Measurements from ENCODE around the gene GLYR1. TPM values are rescaled to one million over a fixed set of nuclear protein-coding genes. Genes with fewer than 3 reads are reported as not detected.

Gene GLYR1
- total RNA-seq, 1 experiment from 2014 or later = 30.6 TPM

DNA sequence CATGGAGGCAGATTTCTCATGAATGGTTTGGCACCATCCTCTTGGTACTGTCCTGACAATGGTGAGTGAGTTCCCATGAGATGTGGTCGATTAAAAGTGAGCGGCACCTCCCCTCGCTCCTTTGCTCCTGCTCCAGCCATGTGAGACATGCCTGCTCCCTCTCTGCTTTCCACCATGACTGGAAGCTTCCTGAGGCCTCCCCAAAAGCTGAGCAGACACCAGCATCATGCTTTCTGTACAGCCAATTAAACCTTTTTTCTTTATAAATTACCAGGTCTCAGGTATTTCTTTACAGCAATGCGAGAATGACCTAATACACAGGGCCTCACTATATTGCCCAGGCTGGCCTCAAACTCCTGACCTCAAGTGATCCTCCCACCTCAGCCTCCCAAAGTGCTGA, 92.2 kb downstream of the GLYR1 start:
- POLR2A ChIA-PET (ENCODE audit: unreplicated experiment) = no interaction called here
- CTCF ChIA-PET = no interaction called here
- H3K27ac ChIP-seq (ENCODE audit: low read length) = no peak overlapping the region
- peaks cover 13% of the 10 kb centered on the region for H3K36me3 ChIP-seq (ENCODE audit: low read depth, low read length)
- no peak overlapping the region for H3K4me3 ChIP-seq (ENCODE audit: low read length)
- ATAC-seq (no peak), DNase-seq (no peak)
- H3F3A ChIP-seq (ENCODE audit: low read length, unreplicated experiment) = no peaks in the 10 kb centered on the region
- no peak overlapping the region for H3K9ac ChIP-seq (ENCODE audit: low read length)
- H3K4me2 ChIP-seq (ENCODE audit: low read length) = no peak overlapping the region
- no peaks in the 10 kb centered on the region for H3K9me3 ChIP-seq (ENCODE audit: low read length)
- no peak overlapping the region for H2AFZ ChIP-seq (ENCODE audit: low read length)
- H3K27me3 ChIP-seq (ENCODE audit: low read length) = no peaks in the 10 kb centered on the region
- no peaks in the 10 kb centered on the region for H3K79me2 ChIP-seq (ENCODE audit: low read length)
- BruUV-seq (replicated peaks) = no TSS peak
- H3K9me2 ChIP-seq (replicated peaks; ENCODE audit: low read length) = no peaks in the 10 kb centered on the region
- TF ChIP-seq, protein P1, sequence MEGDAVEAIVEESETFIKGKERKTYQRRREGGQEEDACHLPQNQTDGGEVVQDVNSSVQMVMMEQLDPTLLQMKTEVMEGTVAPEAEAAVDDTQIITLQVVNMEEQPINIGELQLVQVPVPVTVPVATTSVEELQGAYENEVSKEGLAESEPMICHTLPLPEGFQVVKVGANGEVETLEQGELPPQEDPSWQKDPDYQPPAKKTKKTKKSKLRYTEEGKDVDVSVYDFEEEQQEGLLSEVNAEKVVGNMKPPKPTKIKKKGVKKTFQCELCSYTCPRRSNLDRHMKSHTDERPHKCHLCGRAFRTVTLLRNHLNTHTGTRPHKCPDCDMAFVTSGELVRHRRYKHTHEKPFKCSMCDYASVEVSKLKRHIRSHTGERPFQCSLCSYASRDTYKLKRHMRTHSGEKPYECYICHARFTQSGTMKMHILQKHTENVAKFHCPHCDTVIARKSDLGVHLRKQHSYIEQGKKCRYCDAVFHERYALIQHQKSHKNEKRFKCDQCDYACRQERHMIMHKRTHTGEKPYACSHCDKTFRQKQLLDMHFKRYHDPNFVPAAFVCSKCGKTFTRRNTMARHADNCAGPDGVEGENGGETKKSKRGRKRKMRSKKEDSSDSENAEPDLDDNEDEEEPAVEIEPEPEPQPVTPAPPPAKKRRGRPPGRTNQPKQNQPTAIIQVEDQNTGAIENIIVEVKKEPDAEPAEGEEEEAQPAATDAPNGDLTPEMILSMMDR (conservative IDR thresholded peaks at IDR 0.05; ENCODE audit: low read depth, low read length) = no peak
- no peak for TF ChIP-seq EZH2phosphoT487 (IDR thresholded peaks at IDR 0.05; ENCODE audit: borderline replicate concordance, low read length)
- no peak for TF ChIP-seq EZH2 (IDR thresholded peaks at IDR 0.05; ENCODE audit: low read length, unreplicated experiment)
- intact Hi-C loops (cut with micrococcal nuclease) = no loop called here
- H3K4me1 ChIP-seq (ENCODE audit: insufficient read depth, low read length) = no peaks in the 10 kb centered on the region
- H4K20me1 ChIP-seq (ENCODE audit: low read length) = no peaks in the 10 kb centered on the region

DNA sequence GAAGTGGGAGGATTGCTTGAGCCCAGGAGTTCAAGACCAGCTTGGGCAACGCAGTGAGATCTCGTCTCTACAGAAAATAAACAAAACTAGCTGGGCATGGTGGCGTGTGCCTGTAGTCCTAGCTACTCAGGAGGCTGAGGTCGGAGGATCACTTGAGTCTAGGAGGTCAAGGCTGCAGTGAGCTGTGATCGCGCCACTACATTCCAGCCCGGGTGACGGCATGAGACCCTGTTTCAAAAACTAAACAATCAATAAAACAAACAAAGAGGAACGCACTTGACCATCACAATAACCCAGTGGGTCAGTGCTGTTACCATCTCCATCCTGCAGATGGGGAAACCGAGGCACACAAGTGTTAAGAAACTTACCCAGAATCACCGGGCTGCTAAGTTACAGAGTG, 93.9 kb downstream of the GLYR1 start:
- Histone ChIP-seq H3K4me3 (ENCODE audit: low read length) (no peak overlapping the region), H3K27me3 (ENCODE audit: low read length) (no peaks in the 10 kb centered on the region), H3K79me2 (ENCODE audit: low read length) (no peaks in the 10 kb centered on the region), H3K27ac (ENCODE audit: low read length) (no peak overlapping the region), H3K9me2 (replicated peaks; ENCODE audit: low read length) (no peaks in the 10 kb centered on the region), H2AFZ (ENCODE audit: low read length) (no peak overlapping the region), H4K20me1 (ENCODE audit: low read length) (no peaks in the 10 kb centered on the region), H3K4me1 (ENCODE audit: insufficient read depth, low read length) (no peaks in the 10 kb centered on the region), H3K9me3 (ENCODE audit: low read length) (no peaks in the 10 kb centered on the region), H3K9ac (ENCODE audit: low read length) (no peak overlapping the region), H3F3A (ENCODE audit: low read length, unreplicated experiment) (no peaks in the 10 kb centered on the region), H3K4me2 (ENCODE audit: low read length) (no peak overlapping the region), H3K36me3 (ENCODE audit: low read depth, low read length) (peaks cover 9% of the 10 kb centered on the region)
- DNase-seq (no peak), ATAC-seq (no peak)
- no TSS peak for BruUV-seq (replicated peaks)
- ChIA-PET CTCF (no interaction called here), POLR2A (ENCODE audit: unreplicated experiment) (no interaction called here)
- TF ChIP-seq EZH2phosphoT487 (IDR thresholded peaks at IDR 0.05; ENCODE audit: borderline replicate concordance, low read length) (no peak), EZH2 (IDR thresholded peaks at IDR 0.05; ENCODE audit: low read length, unreplicated experiment) (no peak)
- TF ChIP-seq, protein P1 (conservative IDR thresholded peaks at IDR 0.05; ENCODE audit: low read depth, low read length) = no peak
- intact Hi-C loops (cut with micrococcal nuclease) = no loop called here

Other genes with a start within 250 kb of the GLYR1 start
- 24.6 and 28.2 TPM in 2 replicates for gene UBALD1, start 232.4 kb downstream of the GLYR1 start, total RNA-seq (2014; rRNA removed)
- 22.7 and 38.2 TPM in 2 replicates for gene MGRN1, start 222.5 kb downstream of the GLYR1 start, total RNA-seq (2014; rRNA removed)
- 49.9 and 64.3 TPM in 2 replicates for gene NUDT16L1, start 153.7 kb downstream of the GLYR1 start, total RNA-seq (2014; rRNA removed)
- gene ANKS3, start 113.0 kb downstream of the GLYR1 start, total RNA-seq (2014; rRNA removed) = 22.6 and 25.1 TPM in 2 replicates
- 0.58 and 1.2 TPM in 2 replicates for gene DNAAF8, start 112.8 kb downstream of the GLYR1 start, total RNA-seq (2014; rRNA removed)
- 8.6 and 10.4 TPM in 2 replicates for gene ZNF500, start 80.1 kb downstream of the GLYR1 start, total RNA-seq (2014; rRNA removed)
- not detected in 2 replicates for gene SEPTIN12, start 58.9 kb downstream of the GLYR1 start, total RNA-seq (2014; rRNA removed)
- gene SMIM22, start 51.9 kb downstream of the GLYR1 start, total RNA-seq (2014; rRNA removed) = not detected in 2 replicates
- gene ROGDI, start 44.7 kb downstream of the GLYR1 start, total RNA-seq (2014; rRNA removed) = 23.3 and 24.1 TPM in 2 replicates
- gene UBN1, start 193 bp upstream of the GLYR1 start, total RNA-seq (2014; rRNA removed) = 21.4 and 21.9 TPM in 2 replicates
- 18.8 and 22.8 TPM in 2 replicates for gene PPL, start 89.9 kb upstream of the GLYR1 start, total RNA-seq (2014; rRNA removed)
- gene SEC14L5, start 111.0 kb upstream of the GLYR1 start, total RNA-seq (2014; rRNA removed) = not detected in 2 replicates
- 26.2 and 42.9 TPM in 2 replicates for gene NAGPA, start 186.6 kb upstream of the GLYR1 start, total RNA-seq (2014; rRNA removed)
- not detected in 2 replicates for gene C16orf89, start 218.7 kb upstream of the GLYR1 start, total RNA-seq (2014; rRNA removed)
- gene ALG1, start 224.6 kb upstream of the GLYR1 start, total RNA-seq (2014; rRNA removed) = 22.9 and 29.7 TPM in 2 replicates

Data from PC-3 (cell line).